Measurements from ENCODE around the gene EPB41L4A.

The EPB41L4A gene

GRCh38 chr5:112407666-112408065, 11.4 kb downstream of the EPB41L4A start:
- no peaks in the 10 kb centered on the region for H3F3A ChIP-seq (ENCODE audit: low read depth)
- H3K4me2 ChIP-seq (ENCODE audit: low read depth, low read length, poor library complexity, severe bottlenecking) = no peak overlapping the region
- H3K4me1 ChIP-seq (ENCODE audit: insufficient read depth, low read length, poor library complexity, severe bottlenecking) = no peaks in the 10 kb centered on the region
- no peaks in the 10 kb centered on the region for H3K79me2 ChIP-seq (ENCODE audit: insufficient read depth, low read length)
- H3K4me3 ChIP-seq (ENCODE audit: low read length, poor library complexity, severe bottlenecking) = no peak overlapping the region
- TF ChIP-seq CTCF (conservative IDR thresholded peaks at IDR 0.05; ENCODE audit: low read length) (no peak), EZH2phosphoT487 (IDR thresholded peaks at IDR 0.05; ENCODE audit: borderline replicate concordance) (no peak)
- no peak overlapping the region for H3K9ac ChIP-seq (ENCODE audit: low read depth, low read length, poor library complexity, severe bottlenecking)
- H4K20me1 ChIP-seq (ENCODE audit: insufficient read depth, low read length, poor library complexity, severe bottlenecking) = no peaks in the 10 kb centered on the region
- H3K9me3 ChIP-seq (ENCODE audit: insufficient read depth, low read depth, low read length) = no peaks in the 10 kb centered on the region
- no peak overlapping the region for H2AFZ ChIP-seq (ENCODE audit: low read length)
- no peaks in the 10 kb centered on the region for H3K36me3 ChIP-seq (ENCODE audit: insufficient read depth, low read length)
- H3K9me2 ChIP-seq (replicated peaks; ENCODE audit: low read depth, low read length) = no peaks in the 10 kb centered on the region
- no peaks in the 10 kb centered on the region for H3K27me3 ChIP-seq (ENCODE audit: insufficient read depth, low read length, poor library complexity, severe bottlenecking)

- Histone ChIP-seq H3K4me2 (ENCODE audit: low read depth, low read length, poor library complexity, severe bottlenecking) (no peak overlapping the region), H3K79me2 (ENCODE audit: insufficient read depth, low read length) (no peaks in the 10 kb centered on the region), H3F3A (ENCODE audit: low read depth) (no peaks in the 10 kb centered on the region), H3K27me3 (ENCODE audit: insufficient read depth, low read length, poor library complexity, severe bottlenecking) (no peaks in the 10 kb centered on the region), H4K20me1 (ENCODE audit: insufficient read depth, low read length, poor library complexity, severe bottlenecking) (no peaks in the 10 kb centered on the region), H3K4me3 (ENCODE audit: low read length, poor library complexity, severe bottlenecking) (no peak overlapping the region), H3K9me3 (ENCODE audit: insufficient read depth, low read depth, low read length) (no peaks in the 10 kb centered on the region), H3K9me2 (replicated peaks; ENCODE audit: low read depth, low read length) (no peaks in the 10 kb centered on the region), H3K4me1 (ENCODE audit: insufficient read depth, low read length, poor library complexity, severe bottlenecking) (no peaks in the 10 kb centered on the region), H3K9ac (ENCODE audit: low read depth, low read length, poor library complexity, severe bottlenecking) (no peak overlapping the region), H2AFZ (ENCODE audit: low read length) (no peak overlapping the region), H3K36me3 (ENCODE audit: insufficient read depth, low read length) (no peaks in the 10 kb centered on the region)
- no peak for TF ChIP-seq CTCF (conservative IDR thresholded peaks at IDR 0.05; ENCODE audit: low read length)
- no peak for TF ChIP-seq EZH2phosphoT487 (IDR thresholded peaks at IDR 0.05; ENCODE audit: borderline replicate concordance)
These were observed 11.8 kb downstream of the EPB41L4A start for GRCh38 chr5:112407240-112407639.

GRCh38 chr5:112403069-112403468, 16.0 kb downstream of the EPB41L4A start:
- Histone ChIP-seq H3F3A (ENCODE audit: low read depth) (no peaks in the 10 kb centered on the region), H2AFZ (ENCODE audit: low read length) (no peak overlapping the region), H3K9me2 (replicated peaks; ENCODE audit: low read depth, low read length) (no peaks in the 10 kb centered on the region), H3K9ac (ENCODE audit: low read depth, low read length, poor library complexity, severe bottlenecking) (no peak overlapping the region), H3K4me3 (ENCODE audit: low read length, poor library complexity, severe bottlenecking) (no peak overlapping the region), H3K27me3 (ENCODE audit: insufficient read depth, low read length, poor library complexity, severe bottlenecking) (no peaks in the 10 kb centered on the region), H3K4me2 (ENCODE audit: low read depth, low read length, poor library complexity, severe bottlenecking) (no peak overlapping the region), H3K9me3 (ENCODE audit: insufficient read depth, low read depth, low read length) (no peaks in the 10 kb centered on the region), H4K20me1 (ENCODE audit: insufficient read depth, low read length, poor library complexity, severe bottlenecking) (no peaks in the 10 kb centered on the region), H3K79me2 (ENCODE audit: insufficient read depth, low read length) (no peaks in the 10 kb centered on the region), H3K4me1 (ENCODE audit: insufficient read depth, low read length, poor library complexity, severe bottlenecking) (no peaks in the 10 kb centered on the region), H3K36me3 (ENCODE audit: insufficient read depth, low read length) (no peaks in the 10 kb centered on the region)
- TF ChIP-seq CTCF (conservative IDR thresholded peaks at IDR 0.05; ENCODE audit: low read length) (no peak), EZH2phosphoT487 (IDR thresholded peaks at IDR 0.05; ENCODE audit: borderline replicate concordance) (no peak)
